OCI-LY3 (cell line): Measurements from ENCODE around the gene SLC37A4.

Experiments
- H2AFZ ChIP-seq: fragments of 200-600, 300-600 bp; shearing (Covaris generic); 2 replicates; pipeline ENCODE4 v1.6.0; 2014; ENCODE audit warnings: antibody characterized with exemption, low read depth, low read length
- H3K27ac ChIP-seq: fragments of 200-600, 300-600 bp; sonication (generic); 2 replicates; pipeline ENCODE4 v1.5.1; 2014; ENCODE audit warnings: mild to moderate bottlenecking, low read length, moderate library complexity, mixed read lengths
- H3K27me3 ChIP-seq: fragments of 200-600, 300-600 bp; sonication (generic); 2 replicates; pipeline ENCODE4 v1.6.1; 2014; ENCODE audit warnings: low read depth, low read length, mixed read lengths
- H3K36me3 ChIP-seq: fragments of 200-600, 300-600 bp; sonication (generic); replicated peaks from 2 replicates; pipeline ENCODE3; 2014; ENCODE audit warnings: low read depth, low read length, mixed read lengths
- H3K4me1 ChIP-seq: fragments of 300-600, 200-600 bp; sonication (generic); 2 replicates; pipeline ENCODE4 v1.6.1; 2014; ENCODE audit warnings: low read length, mixed read lengths
- H3K4me2 ChIP-seq: fragments of 200-600, 300-600 bp; sonication (generic); 2 replicates; pipeline ENCODE4 v1.6.1; 2014; ENCODE audit warnings: low read length, mixed read lengths
- H3K4me3 ChIP-seq: fragments of 300-600, 200-600 bp; sonication (generic); 2 replicates; pipeline ENCODE4 v1.5.1; 2014; ENCODE audit warnings: antibody characterized with exemption, mild to moderate bottlenecking, low read length, moderate library complexity
- H3K79me2 ChIP-seq: fragments of 300-600, 200-600 bp; shearing (Covaris generic); 2 replicates; pipeline ENCODE4 v1.6.1; 2014; ENCODE audit warnings: mild to moderate bottlenecking, low read length, mixed read lengths
- H3K9ac ChIP-seq: fragments of 300-600, 200-600 bp; shearing (Covaris generic); 2 replicates; pipeline ENCODE4 v1.6.0; 2014; ENCODE audit warnings: mild to moderate bottlenecking, low read length, moderate library complexity
- H3K9me3 ChIP-seq: fragments of 200-600, 300-600 bp; shearing (Covaris generic); 2 replicates; pipeline ENCODE4 v1.6.1; 2014; ENCODE audit warnings: low read length, mixed read lengths; ENCODE audit not compliant: insufficient read depth
- H4K20me1 ChIP-seq: fragments of 200-600, 300-600 bp; sonication (generic); 2 replicates; pipeline ENCODE4 v1.6.1; 2016; ENCODE audit warnings: low read length, mixed read lengths; ENCODE audit not compliant: insufficient read depth
- EZH2phosphoT487 ChIP-seq: fragments of 200-600 bp; shearing (Covaris generic); IDR thresholded peaks from 2 replicates; pipeline ENCODE4 v1.6.1; 2018; ENCODE audit warnings: antibody characterized with exemption, mixed run types, low read depth
- TF ChIP-seq, protein P1 (sequence below): fragments of 200-600, 300-600 bp; sonication (generic); IDR thresholded peaks from 2 replicates; pipeline ENCODE4 v1.5.1; 2014; ENCODE audit warnings: antibody characterized with exemption, low read length, low read depth

Gene SLC37A4

DNA sequence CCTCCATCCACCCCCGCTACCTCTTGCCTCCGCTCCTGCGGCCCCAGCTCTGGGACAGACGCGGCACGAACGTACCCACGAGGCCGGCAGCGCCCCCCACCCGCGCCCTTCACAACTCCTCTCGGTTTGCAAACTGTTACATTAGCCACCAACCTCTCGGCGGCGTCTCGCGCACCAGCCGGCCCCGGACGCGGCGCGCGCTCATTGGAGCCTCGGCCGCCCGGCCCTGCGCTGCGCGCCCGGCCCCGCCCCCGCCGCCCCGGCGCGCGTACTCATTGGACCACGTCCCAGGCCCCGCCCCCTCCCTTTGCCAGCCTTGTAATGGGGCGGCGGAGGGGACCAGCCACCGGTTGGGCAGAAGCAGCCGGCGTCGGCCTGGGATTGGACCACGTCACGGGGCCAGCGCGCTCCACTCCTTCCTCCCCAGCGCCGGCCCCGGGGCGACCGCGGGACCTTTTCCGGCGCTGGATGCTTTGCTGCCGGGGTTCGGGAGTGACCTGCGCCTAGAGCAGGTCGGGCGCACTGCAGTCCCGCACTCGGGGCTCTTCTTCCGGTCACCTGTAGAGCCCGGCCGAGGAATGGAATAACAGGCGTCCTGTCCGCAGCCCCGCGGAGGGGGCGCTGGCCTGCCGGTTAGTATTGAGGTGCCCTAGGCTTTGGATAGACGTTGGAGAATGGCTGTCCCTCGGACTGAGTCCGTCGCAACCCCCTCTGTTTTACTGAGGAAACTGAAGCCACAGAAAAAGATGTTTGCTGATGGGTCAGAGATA is 26.5 kb upstream of the SLC37A4 start, which contains the start of gene HYOU1:
Gene HYOU1, minus strand, starts transcription at position 206 of the 770 bp plus-strand sequence. CDS start 1,045 bp downstream, outside the sequence.
- H3K4me1 ChIP-seq: peaks cover 37% of the 10 kb centered on the region
- no peaks in the 10 kb centered on the region for H3K27me3 ChIP-seq
- peak within 1 kb of the TSS; percentile 66 for H3K27ac ChIP-seq
- H3K4me3 ChIP-seq: peak within 1 kb of the TSS; percentile 97
- peaks cover 31% of the 10 kb centered on the region for H3K36me3 ChIP-seq
- peak within 1 kb of the TSS; percentile 88 for H3K9ac ChIP-seq
- H3K4me2 ChIP-seq: peak within 1 kb of the TSS; percentile 99
- no peaks in the 10 kb centered on the region; the same call in 1 of the 2 replicates for H4K20me1 ChIP-seq
- TF ChIP-seq, protein P1, sequence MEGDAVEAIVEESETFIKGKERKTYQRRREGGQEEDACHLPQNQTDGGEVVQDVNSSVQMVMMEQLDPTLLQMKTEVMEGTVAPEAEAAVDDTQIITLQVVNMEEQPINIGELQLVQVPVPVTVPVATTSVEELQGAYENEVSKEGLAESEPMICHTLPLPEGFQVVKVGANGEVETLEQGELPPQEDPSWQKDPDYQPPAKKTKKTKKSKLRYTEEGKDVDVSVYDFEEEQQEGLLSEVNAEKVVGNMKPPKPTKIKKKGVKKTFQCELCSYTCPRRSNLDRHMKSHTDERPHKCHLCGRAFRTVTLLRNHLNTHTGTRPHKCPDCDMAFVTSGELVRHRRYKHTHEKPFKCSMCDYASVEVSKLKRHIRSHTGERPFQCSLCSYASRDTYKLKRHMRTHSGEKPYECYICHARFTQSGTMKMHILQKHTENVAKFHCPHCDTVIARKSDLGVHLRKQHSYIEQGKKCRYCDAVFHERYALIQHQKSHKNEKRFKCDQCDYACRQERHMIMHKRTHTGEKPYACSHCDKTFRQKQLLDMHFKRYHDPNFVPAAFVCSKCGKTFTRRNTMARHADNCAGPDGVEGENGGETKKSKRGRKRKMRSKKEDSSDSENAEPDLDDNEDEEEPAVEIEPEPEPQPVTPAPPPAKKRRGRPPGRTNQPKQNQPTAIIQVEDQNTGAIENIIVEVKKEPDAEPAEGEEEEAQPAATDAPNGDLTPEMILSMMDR: peak; percentile 18; the same call in 1 of the 2 replicates
- no peak for TF ChIP-seq EZH2phosphoT487
- H3K9me3 ChIP-seq: no peaks in the 10 kb centered on the region
- peaks cover 46% of the 10 kb centered on the region for H3K79me2 ChIP-seq
- peak within 1 kb of the TSS; percentile 87 for H2AFZ ChIP-seq

DNA sequence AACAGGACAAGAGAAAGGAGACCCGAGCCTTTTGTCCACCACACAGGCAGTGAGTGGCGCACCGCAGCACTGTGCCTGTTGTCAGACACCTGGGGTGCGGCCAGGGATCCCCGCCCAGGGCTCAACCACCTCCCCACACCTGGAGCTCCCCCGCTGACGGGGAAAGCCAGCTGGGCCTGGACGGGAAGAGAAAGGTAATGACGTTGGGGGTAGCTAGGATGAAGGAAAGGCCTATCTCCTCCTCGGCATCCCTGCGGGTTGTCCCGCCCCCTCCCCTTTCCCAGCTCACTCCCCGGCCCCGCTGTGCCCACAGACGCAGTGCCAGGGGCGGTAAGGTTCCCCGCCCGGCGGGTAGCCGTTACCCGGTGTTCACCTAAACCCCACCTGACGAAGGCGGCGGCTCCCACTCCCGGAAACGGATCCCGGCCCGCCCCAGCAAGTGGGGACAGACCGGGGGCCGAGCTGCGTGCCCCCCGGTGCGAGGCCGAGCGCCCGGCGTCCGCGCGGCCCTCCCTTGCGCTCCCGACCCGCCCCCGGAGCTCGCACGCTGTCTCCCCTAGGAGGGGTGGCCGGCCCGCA is 25.8 kb upstream of the SLC37A4 start:
- TF ChIP-seq EZH2phosphoT487: no peak
- TF ChIP-seq, protein P1: no peak
- H3K27ac ChIP-seq: peak overlapping the region; percentile 66
- H3K36me3 ChIP-seq: peaks cover 32% of the 10 kb centered on the region
- H3K9me3 ChIP-seq: no peaks in the 10 kb centered on the region
- peak overlapping the region; percentile 99 for H3K4me2 ChIP-seq
- H3K79me2 ChIP-seq: peaks cover 46% of the 10 kb centered on the region
- H4K20me1 ChIP-seq: no peaks in the 10 kb centered on the region; the same call in 1 of the 2 replicates
- peak overlapping the region; percentile 82 for H3K4me3 ChIP-seq
- H3K9ac ChIP-seq: peak overlapping the region; percentile 88
- H3K27me3 ChIP-seq: no peaks in the 10 kb centered on the region
- no peak overlapping the region for H2AFZ ChIP-seq
- H3K4me1 ChIP-seq: peaks cover 42% of the 10 kb centered on the region

DNA sequence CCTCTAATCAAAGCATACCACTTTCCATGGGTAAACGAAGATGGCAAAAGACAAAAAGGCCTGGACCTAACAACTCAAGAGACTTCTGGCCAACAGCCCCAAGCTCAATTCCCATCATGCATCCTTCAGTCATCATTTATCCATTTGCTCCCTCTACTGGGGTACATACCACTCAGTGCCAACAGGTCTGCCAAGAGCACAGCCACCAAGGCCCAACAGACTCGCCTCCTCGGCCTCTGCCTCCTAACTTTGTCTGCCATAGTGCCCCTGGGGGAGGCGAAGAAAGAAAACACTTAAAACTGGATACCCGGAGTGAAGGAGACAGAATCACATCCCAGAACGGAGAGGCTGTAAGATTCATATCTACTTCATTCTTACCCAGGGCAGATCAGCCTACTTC is 25.2 kb upstream of the SLC37A4 start:
- Histone ChIP-seq H2AFZ (no peak overlapping the region), H3K4me2 (peak overlapping the region; percentile 99), H3K36me3 (peaks cover 33% of the 10 kb centered on the region), H3K4me3 (peak overlapping the region; percentile 82), H3K9ac (peak overlapping the region; percentile 88), H3K79me2 (peaks cover 50% of the 10 kb centered on the region), H3K27me3 (no peaks in the 10 kb centered on the region), H3K4me1 (peaks cover 48% of the 10 kb centered on the region), H4K20me1 (no peaks in the 10 kb centered on the region; the same call in 1 of the 2 replicates), H3K9me3 (no peaks in the 10 kb centered on the region), H3K27ac (peak overlapping the region; percentile 66)
- TF ChIP-seq, protein P1: peak; percentile 47
- TF ChIP-seq EZH2phosphoT487: no peak

DNA sequence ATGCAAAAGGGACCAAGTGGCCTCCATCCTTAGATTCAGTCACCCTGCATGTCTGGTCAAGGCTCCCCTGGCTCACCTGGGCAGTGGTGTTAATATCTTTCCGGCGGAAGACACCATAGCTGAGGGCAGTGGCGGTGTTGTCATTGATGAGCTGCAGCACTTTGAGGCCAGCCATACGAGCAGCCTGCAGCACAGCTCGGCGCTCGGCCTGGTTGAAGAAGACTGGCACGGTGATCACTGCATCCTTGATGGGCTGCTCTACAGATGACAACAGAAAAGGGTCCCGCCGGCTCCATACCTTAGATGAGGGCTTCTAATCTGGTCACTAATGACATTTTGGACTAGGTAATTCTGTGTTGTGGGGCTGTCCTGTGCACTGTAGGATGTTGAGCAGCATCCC is 23.7 kb upstream of the SLC37A4 start:
- H4K20me1 ChIP-seq: no peaks in the 10 kb centered on the region; the same call in 1 of the 2 replicates
- H3K36me3 ChIP-seq: peaks cover 46% of the 10 kb centered on the region
- no peak overlapping the region for H3K4me2 ChIP-seq

More for the DNA sequence above, 23.7 kb upstream of the SLC37A4 start:
- no peak for TF ChIP-seq EZH2phosphoT487
- TF ChIP-seq, protein P1: no peak
- H3K9ac ChIP-seq: no peak overlapping the region
- H2AFZ ChIP-seq: no peak overlapping the region
- no peak overlapping the region for H3K4me3 ChIP-seq
- H3K79me2 ChIP-seq: peaks cover 65% of the 10 kb centered on the region
- H3K4me1 ChIP-seq: peaks cover 61% of the 10 kb centered on the region
- no peak overlapping the region for H3K27ac ChIP-seq
- H3K9me3 ChIP-seq: no peaks in the 10 kb centered on the region
- H3K27me3 ChIP-seq: no peaks in the 10 kb centered on the region
